GM19452 (cell line): ENCODE measurements around the gene TTBK2.

ENCODE experiments used
- ATAC-seq: cut with Tn5 transposase; IDR thresholded peaks from one replicate; pipeline ENCODE4 v1.9.1; 2021; ENCODE audit not compliant: unreplicated experiment

Gene TTBK2

DNA sequence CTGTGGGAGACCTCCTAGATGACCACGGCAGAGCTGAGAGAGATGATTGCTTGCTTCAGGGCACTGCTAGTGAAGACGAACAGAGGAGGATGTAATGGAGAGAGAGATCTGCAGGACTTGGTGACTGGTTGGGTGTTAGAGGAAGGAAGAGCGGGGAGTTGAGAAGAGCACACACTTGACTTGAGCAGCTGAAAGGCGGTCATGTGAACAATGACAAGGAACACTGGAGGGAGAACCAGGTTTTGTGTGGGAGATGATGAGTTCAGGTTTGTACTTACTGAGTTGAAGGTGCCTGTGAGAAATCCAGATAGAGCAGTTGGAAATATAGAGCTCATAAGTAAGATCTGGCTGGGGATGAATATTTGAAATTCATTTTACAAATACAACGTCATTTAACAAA, 224.0 kb downstream of the TTBK2 start:
- no peak for ATAC-seq

DNA sequence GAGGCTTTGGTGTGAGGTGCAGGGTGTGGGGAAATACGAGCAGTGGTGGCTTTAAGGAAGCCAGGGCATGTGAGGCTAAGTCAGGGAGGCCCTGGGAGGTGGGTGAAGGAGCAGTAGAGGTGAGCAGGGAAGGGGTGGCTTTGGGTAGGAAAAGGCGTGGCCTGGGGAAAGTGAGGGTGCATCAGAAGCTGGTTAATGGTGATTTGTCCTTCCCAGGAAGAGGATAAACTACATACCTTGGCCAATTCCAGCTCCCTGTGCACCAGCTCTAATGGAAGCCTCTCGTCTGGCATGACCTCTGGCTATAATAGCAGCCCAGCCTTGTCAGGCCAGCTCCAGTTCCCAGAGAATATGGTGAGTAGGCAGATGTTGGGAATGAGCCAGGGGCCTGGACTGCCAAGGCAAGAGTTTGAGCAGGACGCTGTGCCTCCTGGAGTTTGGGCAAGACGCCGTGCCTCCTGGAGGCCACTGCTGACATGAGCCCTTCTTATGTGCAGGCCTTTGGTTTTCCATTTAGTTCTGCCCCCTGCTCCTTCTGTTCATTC, 225.0 kb downstream of the TTBK2 start:
- ATAC-seq, result no peak

DNA sequence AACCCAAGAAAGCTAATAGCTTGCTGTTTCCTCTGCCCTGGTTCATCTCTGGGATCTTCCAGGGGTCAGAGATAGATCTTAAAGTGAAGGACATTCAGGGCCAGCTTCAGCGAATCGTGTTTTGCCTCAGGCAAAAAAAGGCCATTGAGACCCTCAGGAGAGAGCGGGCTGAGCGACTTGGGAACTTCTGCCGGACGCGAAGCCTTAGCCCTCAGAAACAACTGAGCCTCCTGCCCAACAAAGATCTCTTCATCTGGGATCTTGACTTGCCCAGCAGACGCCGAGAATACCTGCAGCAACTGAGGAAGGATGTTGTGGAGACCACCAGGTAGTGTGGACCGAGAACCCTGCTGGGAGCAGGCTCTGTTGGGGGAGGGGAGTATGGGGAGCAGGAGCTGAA, 226.2 kb downstream of the TTBK2 start:
- no peak for ATAC-seq

DNA sequence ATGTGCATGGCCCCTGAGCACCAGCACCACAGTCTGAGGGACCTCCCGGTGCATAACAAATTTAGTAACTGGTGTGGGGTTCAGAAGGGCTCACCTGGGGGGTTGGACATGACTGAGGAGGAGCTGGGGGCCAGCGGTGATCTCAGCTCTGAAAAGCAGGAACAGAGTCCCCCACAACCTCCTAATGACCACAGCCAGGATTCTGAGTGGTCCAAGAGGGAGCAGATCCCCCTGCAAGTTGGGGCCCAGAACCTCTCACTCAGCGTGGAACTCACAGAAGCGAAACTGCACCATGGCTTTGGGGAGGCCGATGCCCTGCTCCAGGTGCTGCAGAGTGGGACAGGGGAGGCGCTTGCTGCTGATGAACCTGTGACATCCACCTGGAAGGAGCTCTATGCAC, 226.6 kb downstream of the TTBK2 start:
- no peak for ATAC-seq

DNA sequence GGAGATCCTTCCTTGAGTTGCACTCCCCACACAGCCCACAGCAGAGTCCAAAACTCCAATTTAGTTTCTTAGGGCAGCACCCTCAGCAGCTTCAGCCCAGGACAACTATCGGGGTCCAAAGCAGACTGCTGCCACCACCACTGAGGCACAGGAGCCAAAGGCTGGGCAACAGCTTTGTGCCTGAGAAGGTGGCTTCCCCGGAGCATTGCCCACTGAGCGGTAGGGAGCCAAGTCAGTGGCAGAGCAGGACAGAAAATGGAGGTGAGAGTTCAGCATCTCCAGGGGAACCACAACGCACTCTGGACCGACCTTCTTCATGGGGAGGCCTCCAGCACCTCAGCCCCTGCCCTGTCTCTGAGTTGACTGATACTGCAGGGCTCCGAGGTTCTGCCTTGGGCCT, 227.1 kb downstream of the TTBK2 start:
- no peak for ATAC-seq

DNA sequence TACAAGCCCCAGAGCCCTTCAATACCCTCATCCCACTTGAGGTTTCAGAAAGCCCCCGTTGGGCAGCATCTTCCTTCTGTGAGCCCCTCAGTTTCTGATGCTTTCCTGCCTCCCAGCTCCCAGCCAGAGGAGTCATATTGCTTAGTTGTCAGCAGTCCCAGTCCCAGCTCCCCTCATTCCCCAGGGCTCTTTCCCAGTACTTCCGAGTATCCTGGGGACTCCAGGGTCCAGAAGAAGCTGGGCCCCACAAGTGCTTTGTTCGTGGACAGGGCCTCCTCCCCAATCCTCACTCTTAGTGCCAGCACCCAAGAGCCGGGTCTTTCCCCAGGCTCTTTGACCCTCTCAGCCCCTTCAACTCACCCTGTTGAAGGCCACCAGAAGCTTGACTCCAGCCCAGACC, 227.6 kb downstream of the TTBK2 start:
- no peak for ATAC-seq

DNA sequence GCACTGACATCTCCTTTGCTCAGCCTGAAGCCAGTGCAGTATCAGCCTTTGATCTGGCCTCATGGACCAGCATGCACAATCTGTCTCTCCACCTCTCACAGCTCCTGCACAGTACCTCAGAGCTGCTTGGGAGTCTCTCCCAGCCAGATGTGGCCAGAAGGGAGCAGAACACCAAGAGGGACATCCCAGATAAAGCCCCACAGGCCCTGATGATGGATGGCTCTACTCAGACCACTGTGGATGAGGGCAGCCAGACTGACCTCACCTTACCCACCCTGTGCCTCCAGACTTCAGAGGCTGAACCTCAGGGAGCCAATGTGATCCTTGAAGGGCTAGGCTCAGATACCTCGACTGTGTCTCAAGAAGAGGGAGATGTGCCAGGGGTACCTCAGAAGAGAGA, 228.0 kb downstream of the TTBK2 start:
- ATAC-seq, result no peak

DNA sequence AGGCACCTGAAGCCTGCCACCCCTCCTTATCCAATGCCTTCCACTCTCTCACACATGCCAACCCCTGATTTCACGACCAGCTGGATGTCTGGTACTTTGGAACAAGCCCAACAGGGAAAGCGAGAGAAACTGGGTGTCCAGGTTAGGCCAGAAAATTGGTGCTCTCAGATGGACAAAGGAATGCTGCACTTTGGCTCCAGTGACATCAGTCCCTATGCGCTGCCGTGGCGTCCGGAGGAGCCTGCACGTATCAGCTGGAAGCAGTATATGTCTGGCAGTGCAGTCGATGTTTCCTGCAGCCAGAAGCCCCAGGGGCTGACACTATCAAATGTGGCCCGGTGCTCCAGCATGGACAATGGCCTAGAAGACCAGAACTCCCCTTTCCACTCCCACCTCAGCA, 228.8 kb downstream of the TTBK2 start:
- no peak for ATAC-seq

DNA sequence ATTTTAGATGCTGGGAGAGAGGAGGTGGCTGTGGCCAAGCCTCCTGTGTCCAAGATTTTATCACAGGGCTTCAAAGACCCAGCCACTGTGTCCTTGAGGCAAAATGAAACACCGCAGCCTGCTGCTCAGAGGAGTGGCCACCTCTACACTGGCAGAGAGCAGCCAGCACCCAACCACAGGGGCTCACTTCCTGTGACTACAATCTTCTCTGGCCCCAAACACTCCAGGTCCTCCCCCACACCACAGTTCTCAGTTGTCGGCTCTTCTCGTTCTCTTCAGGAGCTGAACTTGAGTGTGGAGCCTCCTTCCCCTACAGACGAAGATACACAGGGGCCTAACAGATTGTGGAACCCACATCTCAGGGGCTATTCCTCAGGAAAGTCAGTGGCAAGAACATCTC, 229.3 kb downstream of the TTBK2 start:
- ATAC-seq, result no peak
